WTC11 (cell line): ENCODE measurements around the gene SPATS2.

Experiments used
- ATF1 ChIP-seq: sonication (generic); formaldehyde crosslinking; IDR thresholded peaks from 2 replicates; pipeline ENCODE4 v1.8.1; 2023; ENCODE audit warnings: mild to moderate bottlenecking, moderate library complexity, missing genetic modification reagents
- FOXJ3 ChIP-seq: sonication (generic); formaldehyde crosslinking; IDR thresholded peaks from 2 replicates; pipeline ENCODE4 v1.9.0; 2021; ENCODE audit warnings: missing genetic modification reagents, mild to moderate bottlenecking, borderline replicate concordance
- SP1 ChIP-seq: sonication (generic); formaldehyde crosslinking; conservative IDR thresholded peaks from 2 replicates; pipeline ENCODE4 v1.8.1; 2022; ENCODE audit warnings: missing genetic modification reagents
- TF ChIP-seq, protein P1 (sequence below): fragments of 200-600 bp; IDR thresholded peaks from 2 replicates; pipeline ENCODE4 v1.8.0; 2022; ENCODE audit warnings: antibody characterized with exemption
- TF ChIP-seq, protein P2 (sequence below): sonication (generic); formaldehyde crosslinking; IDR thresholded peaks from 2 replicates; pipeline ENCODE4 v1.8.0; 2022; ENCODE audit warnings: mild to moderate bottlenecking, missing genetic modification reagents

DNA sequence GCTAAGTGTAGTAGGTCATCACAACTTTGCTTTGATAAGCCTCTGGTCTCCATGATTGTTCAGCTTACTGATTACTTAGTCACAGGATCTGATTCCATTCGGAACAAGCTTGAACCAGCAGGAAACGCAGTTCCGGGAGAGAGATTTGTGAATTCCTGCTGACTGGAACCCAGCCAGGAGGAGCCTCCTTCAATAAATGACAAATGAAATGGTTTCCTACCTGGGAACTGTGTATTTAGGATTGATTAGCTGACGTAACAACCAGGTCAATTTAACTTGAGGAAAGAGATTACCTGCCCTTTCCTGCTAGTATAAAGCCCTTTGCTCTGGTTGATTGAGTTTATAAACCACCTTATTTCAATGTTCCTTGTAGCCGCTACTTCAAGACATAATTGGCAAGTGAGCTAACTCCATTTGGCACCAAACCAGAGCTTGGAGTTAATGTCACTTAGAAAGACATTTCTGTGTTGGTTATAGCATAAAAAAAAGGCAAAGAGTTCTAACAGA lies 136.5 kb downstream of the SPATS2 start:
- no peak for TF ChIP-seq SP1 (CRISPR knock-in tag)
- TF ChIP-seq, protein P1, sequence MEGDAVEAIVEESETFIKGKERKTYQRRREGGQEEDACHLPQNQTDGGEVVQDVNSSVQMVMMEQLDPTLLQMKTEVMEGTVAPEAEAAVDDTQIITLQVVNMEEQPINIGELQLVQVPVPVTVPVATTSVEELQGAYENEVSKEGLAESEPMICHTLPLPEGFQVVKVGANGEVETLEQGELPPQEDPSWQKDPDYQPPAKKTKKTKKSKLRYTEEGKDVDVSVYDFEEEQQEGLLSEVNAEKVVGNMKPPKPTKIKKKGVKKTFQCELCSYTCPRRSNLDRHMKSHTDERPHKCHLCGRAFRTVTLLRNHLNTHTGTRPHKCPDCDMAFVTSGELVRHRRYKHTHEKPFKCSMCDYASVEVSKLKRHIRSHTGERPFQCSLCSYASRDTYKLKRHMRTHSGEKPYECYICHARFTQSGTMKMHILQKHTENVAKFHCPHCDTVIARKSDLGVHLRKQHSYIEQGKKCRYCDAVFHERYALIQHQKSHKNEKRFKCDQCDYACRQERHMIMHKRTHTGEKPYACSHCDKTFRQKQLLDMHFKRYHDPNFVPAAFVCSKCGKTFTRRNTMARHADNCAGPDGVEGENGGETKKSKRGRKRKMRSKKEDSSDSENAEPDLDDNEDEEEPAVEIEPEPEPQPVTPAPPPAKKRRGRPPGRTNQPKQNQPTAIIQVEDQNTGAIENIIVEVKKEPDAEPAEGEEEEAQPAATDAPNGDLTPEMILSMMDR = no peak
- TF ChIP-seq FOXJ3 (CRISPR knock-in tag) = no peak
- TF ChIP-seq, protein P2, sequence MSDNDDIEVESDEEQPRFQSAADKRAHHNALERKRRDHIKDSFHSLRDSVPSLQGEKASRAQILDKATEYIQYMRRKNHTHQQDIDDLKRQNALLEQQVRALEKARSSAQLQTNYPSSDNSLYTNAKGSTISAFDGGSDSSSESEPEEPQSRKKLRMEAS (CRISPR knock-in tag) = no peak
- TF ChIP-seq ATF1 (CRISPR knock-in tag) = no peak
